HepG2 (cell line): ENCODE results near the gene CALM1. TPM values are rescaled to one million over a fixed set of nuclear protein-coding genes. Genes with fewer than 3 reads are reported as not detected.
A peak's percentile ranks its signal among the peaks of the same experiment; 100 is the strongest.

Experiments used
- BHLHE40 ChIP-seq: IDR thresholded peaks from 2 replicates; pipeline ENCODE4 v1.6.1; 2011; ENCODE audit warnings: low read length, improper control_type of control experiment
- CHD2 ChIP-seq: IDR thresholded peaks from 2 replicates; pipeline ENCODE4 v1.6.1; 2011; ENCODE audit warnings: low read depth, low read length, improper control_type of control experiment
- CHD4 ChIP-seq: fragments of 200-600 bp; sonication (generic); IDR thresholded peaks from 2 replicates; pipeline ENCODE4 v1.7.0; 2017; ENCODE audit warnings: mild to moderate bottlenecking, low read length, borderline replicate concordance
- HMG20A ChIP-seq: IDR thresholded peaks from 2 replicates; pipeline ENCODE4 v1.6.1; 2016; ENCODE audit warnings: borderline replicate concordance
- HMGA1 ChIP-seq: sonication (generic); formaldehyde crosslinking; conservative IDR thresholded peaks from 2 replicates; pipeline ENCODE4 v1.4.0; 2020; ENCODE audit warnings: missing genetic modification reagents
- HNRNPK ChIP-seq: fragments of 200-400 bp; formaldehyde crosslinking; IDR thresholded peaks from 2 replicates; pipeline ENCODE4 v1.6.1; 2018; ENCODE audit warnings: low read length, low read depth, moderate library complexity, mild to moderate bottlenecking; ENCODE audit not compliant: poor library complexity, severe bottlenecking
- MTA1 ChIP-seq: sonication (generic); formaldehyde crosslinking; IDR thresholded peaks from 2 replicates; pipeline ENCODE4 v1.4.0; 2020; ENCODE audit warnings: missing genetic modification reagents, mild to moderate bottlenecking, borderline replicate concordance
- SNAPC5 ChIP-seq: sonication (generic); formaldehyde crosslinking; IDR thresholded peaks from 2 replicates; pipeline ENCODE4 v1.8.1; 2023; ENCODE audit warnings: mild to moderate bottlenecking, missing genetic modification reagents, borderline replicate concordance
- ZNF709 ChIP-seq: sonication (generic); formaldehyde crosslinking; IDR thresholded peaks from 2 replicates; pipeline ENCODE4 v1.5.0; 2020; ENCODE audit warnings: mild to moderate bottlenecking, missing genetic modification reagents
- polyA plus RNA-seq, 8 experiments: library from polyadenylated mRNA; depleted of rRNA in 3 of 8; stranded (reverse) in 7 of 8; unstranded in 1 of 8; fragments of >200 nt; fragmentation: Illumina TruSeq in 4 of 8; extraction: Trizol in 4 of 8; gene quantifications; 2 replicates each; pipeline versions ENCODE4 v1.2.1 to v1.2.3, GENCODE V29; 2011 to 2016; ENCODE audit warnings: low read depth in 4 of 8, missing spikeins in 1 of 8, mixed read lengths in 1 of 8; ENCODE audit not compliant: insufficient read depth in 1 of 8
- total RNA-seq, 5 experiments: library from RNA; depleted of rRNA; stranded (reverse); fragments of >200 nt; fragmentation: Illumina TruSeq; extraction: Trizol; gene quantifications; 2 replicates each; pipeline ENCODE4 v1.2.3, GENCODE V29; 2016; ENCODE audit warnings: low read depth in 1 of 5
- TF ChIP-seq, protein P1 (sequence below): sonication (generic); formaldehyde crosslinking; IDR thresholded peaks from 2 replicates; pipeline ENCODE4 v1.8.1; 2023; ENCODE audit warnings: mild to moderate bottlenecking, inconsistent platforms, moderate library complexity, missing genetic modification reagents, borderline replicate concordance
- TF ChIP-seq, protein P2 (sequence below): sonication (generic); formaldehyde crosslinking; IDR thresholded peaks from 2 replicates; pipeline ENCODE4 v1.5.0; 2020; ENCODE audit warnings: missing genetic modification reagents
- TF ChIP-seq, protein P3 (sequence below): sonication (generic); formaldehyde crosslinking; IDR thresholded peaks from 2 replicates; pipeline ENCODE4 v1.4.0; 2020; ENCODE audit warnings: missing genetic modification reagents
- TF ChIP-seq, protein P4 (sequence below): sonication (generic); formaldehyde crosslinking; IDR thresholded peaks from 2 replicates; pipeline ENCODE4 v1.5.1; 2020; ENCODE audit warnings: mild to moderate bottlenecking, missing genetic modification reagents, borderline replicate concordance
- TF ChIP-seq, protein P5 (sequence below): sonication (generic); formaldehyde crosslinking; IDR thresholded peaks from 2 replicates; pipeline ENCODE4 v1.8.1; 2023; ENCODE audit warnings: mild to moderate bottlenecking, moderate library complexity, missing genetic modification reagents

The CALM1 gene
- total and polyA plus RNA-seq, 2 of the 13 experiments (the other 11 are each of a cell fraction or from before 2014, with no cell fraction given): 110 to 238 TPM

DNA sequence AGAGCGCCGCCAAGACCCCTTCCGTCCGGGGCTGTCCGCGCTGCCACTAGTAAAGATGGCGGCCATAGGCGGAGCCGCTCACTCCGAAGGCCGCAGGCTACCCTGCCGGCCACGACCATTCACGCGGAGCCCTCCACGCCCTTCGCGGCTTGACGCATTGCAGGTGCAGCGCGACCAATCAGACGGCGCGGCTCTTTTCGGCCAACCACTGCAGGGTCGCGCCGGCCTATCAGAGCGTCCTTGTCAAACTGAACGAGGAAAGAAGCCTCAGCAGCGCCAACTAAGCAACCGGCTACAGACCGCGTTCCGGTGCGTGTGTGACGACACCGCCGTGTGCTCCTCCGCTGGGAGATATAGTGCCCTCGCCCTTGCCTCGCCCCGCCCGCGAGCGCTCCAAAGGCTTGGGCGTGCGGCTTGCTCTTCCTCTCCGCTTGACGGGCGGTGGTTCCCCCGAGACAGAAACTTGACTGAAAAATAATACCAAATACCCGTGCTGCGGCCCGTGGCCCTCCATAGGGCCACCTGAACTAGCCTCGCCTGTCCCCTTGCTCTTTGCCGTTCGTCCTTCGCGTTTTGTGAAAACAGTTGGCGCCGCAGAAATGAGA lies 13.6 kb upstream of the CALM1 start (continued):
- no peak for TF ChIP-seq SNAPC5 (CRISPR knock-in tag)
- TF ChIP-seq, protein P1, sequence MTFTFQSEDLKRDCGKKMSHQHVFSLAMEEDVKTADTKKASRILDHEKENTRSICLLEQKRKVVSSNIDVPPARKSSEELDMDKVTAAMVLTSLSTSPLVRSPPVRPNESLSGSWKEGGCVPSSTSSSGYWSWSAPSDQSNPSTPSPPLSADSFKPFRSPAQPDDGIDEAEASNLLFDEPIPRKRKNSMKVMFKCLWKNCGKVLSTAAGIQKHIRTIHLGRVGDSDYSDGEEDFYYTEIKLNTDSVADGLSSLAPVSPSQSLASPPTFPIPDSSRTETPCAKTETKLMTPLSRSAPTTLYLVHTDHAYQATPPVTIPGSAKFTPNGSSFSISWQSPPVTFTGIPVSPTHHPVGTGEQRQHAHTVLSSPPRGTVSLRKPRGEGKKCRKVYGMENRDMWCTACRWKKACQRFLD (CRISPR knock-in tag): 0 out of 2 replicates have a peak, but pooled peaks have one; percentile 59
- TF ChIP-seq, protein P2, sequence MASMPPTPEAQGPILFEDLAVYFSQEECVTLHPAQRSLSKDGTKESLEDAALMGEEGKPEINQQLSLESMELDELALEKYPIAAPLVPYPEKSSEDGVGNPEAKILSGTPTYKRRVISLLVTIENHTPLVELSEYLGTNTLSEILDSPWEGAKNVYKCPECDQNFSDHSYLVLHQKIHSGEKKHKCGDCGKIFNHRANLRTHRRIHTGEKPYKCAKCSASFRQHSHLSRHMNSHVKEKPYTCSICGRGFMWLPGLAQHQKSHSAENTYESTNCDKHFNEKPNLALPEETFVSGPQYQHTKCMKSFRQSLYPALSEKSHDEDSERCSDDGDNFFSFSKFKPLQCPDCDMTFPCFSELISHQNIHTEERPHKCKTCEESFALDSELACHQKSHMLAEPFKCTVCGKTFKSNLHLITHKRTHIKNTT (CRISPR knock-in tag): no peak
- TF ChIP-seq CHD2: peak; percentile 88
- peak; percentile 41; the same call in 1 of the 2 replicates for TF ChIP-seq ZNF709 (CRISPR knock-in tag)
- no peak for TF ChIP-seq HMGA1
- TF ChIP-seq CHD4: no peak
- TF ChIP-seq MTA1 (CRISPR knock-in tag): peak; percentile 69; the same call in 1 of the 2 replicates
- peak; percentile 61; the same call in 1 of the 2 replicates for TF ChIP-seq BHLHE40
- no peak for TF ChIP-seq HMG20A (CRISPR knock-in tag)
- TF ChIP-seq, protein P3, sequence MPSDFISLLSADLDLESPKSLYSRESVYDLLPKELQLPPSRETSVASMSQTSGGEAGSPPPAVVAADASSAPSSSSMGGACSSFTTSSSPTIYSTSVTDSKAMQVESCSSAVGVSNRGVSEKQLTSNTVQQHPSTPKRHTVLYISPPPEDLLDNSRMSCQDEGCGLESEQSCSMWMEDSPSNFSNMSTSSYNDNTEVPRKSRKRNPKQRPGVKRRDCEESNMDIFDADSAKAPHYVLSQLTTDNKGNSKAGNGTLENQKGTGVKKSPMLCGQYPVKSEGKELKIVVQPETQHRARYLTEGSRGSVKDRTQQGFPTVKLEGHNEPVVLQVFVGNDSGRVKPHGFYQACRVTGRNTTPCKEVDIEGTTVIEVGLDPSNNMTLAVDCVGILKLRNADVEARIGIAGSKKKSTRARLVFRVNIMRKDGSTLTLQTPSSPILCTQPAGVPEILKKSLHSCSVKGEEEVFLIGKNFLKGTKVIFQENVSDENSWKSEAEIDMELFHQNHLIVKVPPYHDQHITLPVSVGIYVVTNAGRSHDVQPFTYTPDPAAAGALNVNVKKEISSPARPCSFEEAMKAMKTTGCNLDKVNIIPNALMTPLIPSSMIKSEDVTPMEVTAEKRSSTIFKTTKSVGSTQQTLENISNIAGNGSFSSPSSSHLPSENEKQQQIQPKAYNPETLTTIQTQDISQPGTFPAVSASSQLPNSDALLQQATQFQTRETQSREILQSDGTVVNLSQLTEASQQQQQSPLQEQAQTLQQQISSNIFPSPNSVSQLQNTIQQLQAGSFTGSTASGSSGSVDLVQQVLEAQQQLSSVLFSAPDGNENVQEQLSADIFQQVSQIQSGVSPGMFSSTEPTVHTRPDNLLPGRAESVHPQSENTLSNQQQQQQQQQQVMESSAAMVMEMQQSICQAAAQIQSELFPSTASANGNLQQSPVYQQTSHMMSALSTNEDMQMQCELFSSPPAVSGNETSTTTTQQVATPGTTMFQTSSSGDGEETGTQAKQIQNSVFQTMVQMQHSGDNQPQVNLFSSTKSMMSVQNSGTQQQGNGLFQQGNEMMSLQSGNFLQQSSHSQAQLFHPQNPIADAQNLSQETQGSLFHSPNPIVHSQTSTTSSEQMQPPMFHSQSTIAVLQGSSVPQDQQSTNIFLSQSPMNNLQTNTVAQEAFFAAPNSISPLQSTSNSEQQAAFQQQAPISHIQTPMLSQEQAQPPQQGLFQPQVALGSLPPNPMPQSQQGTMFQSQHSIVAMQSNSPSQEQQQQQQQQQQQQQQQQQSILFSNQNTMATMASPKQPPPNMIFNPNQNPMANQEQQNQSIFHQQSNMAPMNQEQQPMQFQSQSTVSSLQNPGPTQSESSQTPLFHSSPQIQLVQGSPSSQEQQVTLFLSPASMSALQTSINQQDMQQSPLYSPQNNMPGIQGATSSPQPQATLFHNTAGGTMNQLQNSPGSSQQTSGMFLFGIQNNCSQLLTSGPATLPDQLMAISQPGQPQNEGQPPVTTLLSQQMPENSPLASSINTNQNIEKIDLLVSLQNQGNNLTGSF: peak; percentile 44
- TF ChIP-seq, protein P4, sequence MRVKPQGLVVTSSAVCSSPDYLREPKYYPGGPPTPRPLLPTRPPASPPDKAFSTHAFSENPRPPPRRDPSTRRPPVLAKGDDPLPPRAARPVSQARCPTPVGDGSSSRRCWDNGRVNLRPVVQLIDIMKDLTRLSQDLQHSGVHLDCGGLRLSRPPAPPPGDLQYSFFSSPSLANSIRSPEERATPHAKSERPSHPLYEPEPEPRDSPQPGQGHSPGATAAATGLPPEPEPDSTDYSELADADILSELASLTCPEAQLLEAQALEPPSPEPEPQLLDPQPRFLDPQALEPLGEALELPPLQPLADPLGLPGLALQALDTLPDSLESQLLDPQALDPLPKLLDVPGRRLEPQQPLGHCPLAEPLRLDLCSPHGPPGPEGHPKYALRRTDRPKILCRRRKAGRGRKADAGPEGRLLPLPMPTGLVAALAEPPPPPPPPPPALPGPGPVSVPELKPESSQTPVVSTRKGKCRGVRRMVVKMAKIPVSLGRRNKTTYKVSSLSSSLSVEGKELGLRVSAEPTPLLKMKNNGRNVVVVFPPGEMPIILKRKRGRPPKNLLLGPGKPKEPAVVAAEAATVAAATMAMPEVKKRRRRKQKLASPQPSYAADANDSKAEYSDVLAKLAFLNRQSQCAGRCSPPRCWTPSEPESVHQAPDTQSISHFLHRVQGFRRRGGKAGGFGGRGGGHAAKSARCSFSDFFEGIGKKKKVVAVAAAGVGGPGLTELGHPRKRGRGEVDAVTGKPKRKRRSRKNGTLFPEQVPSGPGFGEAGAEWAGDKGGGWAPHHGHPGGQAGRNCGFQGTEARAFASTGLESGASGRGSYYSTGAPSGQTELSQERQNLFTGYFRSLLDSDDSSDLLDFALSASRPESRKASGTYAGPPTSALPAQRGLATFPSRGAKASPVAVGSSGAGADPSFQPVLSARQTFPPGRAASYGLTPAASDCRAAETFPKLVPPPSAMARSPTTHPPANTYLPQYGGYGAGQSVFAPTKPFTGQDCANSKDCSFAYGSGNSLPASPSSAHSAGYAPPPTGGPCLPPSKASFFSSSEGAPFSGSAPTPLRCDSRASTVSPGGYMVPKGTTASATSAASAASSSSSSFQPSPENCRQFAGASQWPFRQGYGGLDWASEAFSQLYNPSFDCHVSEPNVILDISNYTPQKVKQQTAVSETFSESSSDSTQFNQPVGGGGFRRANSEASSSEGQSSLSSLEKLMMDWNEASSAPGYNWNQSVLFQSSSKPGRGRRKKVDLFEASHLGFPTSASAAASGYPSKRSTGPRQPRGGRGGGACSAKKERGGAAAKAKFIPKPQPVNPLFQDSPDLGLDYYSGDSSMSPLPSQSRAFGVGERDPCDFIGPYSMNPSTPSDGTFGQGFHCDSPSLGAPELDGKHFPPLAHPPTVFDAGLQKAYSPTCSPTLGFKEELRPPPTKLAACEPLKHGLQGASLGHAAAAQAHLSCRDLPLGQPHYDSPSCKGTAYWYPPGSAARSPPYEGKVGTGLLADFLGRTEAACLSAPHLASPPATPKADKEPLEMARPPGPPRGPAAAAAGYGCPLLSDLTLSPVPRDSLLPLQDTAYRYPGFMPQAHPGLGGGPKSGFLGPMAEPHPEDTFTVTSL (CRISPR knock-in tag): no peak
- TF ChIP-seq HNRNPK: peak; percentile 48
- TF ChIP-seq, protein P5, sequence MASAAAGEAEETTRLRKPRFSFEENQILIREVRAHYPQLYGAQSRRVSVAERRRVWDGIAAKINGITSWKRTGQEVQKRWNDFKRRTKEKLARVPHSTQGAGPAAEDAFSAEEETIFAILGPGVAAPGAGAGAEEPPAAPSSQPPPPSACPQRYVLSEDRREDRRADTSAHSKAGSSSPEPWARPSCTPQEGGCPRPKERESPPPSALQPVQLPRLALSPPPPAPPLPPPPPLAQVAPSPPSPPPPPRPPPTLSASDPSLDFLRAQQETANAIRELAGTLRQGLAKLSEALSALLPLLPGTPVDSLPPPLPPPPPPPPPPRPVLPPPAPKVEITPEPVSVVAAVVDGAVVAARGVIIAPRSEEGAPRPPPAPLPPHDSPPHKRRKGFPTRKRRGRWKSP: peak; percentile 95
